Fibroblast of villous mesenchyme (primary cell): Measurements from ENCODE around the gene ITPRIP. TPM values are rescaled to one million over a fixed set of nuclear protein-coding genes. Genes with fewer than 3 reads are reported as not detected.

Source experiments
- DNase-seq: peaks from one replicate; pipeline ENCODE4 v3.0.0-alpha.2; 2010; ENCODE audit warnings: low read depth
- H3K4me3 ChIP-seq: 2 replicates; pipeline ENCODE4 v1.5.1; 2011; ENCODE audit warnings: low read depth, mild to moderate bottlenecking, low read length
- total RNA-seq: library from RNA; depleted of rRNA; stranded (reverse); fragments of >200 nt; gene quantifications from 2 replicates; pipeline ENCODE4 v1.2.3, GENCODE V29; 2012
- TF ChIP-seq, protein P1 (sequence below): IDR thresholded peaks from 2 replicates; pipeline ENCODE4 v1.5.1; 2012; ENCODE audit warnings: low read depth, mild to moderate bottlenecking, low read length; ENCODE audit not compliant: insufficient read depth

ITPRIP gene
- total RNA-seq, 1 donor = 9.9 TPM

DNA sequence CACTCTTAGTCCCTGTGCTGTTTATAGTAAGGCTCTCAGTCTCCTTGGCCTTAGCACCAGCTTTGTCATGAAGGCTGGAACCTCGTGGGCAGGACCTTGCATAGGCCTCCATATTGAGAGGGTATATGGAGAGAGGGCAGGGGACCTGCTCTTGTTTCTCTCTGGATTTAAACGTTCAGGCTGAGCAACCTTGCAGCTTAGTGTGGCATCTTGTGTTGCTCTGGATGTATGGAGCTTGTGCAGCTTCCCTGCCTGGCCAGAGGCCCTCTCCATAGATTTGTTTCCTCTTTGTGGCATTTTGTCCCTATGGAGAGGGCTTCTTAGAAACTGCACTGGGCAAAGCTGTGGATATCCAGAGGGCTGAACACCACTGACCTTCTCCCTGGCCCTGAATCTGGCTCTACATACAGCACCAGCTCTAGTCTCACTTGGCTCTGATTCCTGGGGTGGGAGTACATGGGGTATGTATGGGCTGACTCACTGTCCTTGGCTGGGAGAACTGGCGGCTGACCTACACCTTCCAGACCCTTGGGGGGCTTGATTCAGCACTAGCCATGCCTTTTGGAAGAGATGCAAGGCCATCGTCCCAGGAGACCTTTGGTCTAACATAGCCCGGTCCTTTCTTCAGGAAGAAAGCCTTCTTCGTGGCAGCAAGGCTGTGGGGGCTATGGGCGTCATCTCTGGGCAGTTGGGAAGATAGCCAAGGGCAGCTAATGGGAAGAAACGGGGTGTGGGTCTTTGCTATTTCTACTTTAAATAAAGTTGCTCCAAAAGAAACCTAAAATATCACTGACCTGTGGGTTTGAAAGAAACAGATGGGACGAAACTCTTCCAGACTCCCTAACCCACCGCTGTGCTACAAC lies 30.5 kb downstream of the ITPRIP start:
- TF ChIP-seq, protein P1, sequence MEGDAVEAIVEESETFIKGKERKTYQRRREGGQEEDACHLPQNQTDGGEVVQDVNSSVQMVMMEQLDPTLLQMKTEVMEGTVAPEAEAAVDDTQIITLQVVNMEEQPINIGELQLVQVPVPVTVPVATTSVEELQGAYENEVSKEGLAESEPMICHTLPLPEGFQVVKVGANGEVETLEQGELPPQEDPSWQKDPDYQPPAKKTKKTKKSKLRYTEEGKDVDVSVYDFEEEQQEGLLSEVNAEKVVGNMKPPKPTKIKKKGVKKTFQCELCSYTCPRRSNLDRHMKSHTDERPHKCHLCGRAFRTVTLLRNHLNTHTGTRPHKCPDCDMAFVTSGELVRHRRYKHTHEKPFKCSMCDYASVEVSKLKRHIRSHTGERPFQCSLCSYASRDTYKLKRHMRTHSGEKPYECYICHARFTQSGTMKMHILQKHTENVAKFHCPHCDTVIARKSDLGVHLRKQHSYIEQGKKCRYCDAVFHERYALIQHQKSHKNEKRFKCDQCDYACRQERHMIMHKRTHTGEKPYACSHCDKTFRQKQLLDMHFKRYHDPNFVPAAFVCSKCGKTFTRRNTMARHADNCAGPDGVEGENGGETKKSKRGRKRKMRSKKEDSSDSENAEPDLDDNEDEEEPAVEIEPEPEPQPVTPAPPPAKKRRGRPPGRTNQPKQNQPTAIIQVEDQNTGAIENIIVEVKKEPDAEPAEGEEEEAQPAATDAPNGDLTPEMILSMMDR = no peak
- DNase-seq = no peak
- no peak overlapping the region for H3K4me3 ChIP-seq

DNA sequence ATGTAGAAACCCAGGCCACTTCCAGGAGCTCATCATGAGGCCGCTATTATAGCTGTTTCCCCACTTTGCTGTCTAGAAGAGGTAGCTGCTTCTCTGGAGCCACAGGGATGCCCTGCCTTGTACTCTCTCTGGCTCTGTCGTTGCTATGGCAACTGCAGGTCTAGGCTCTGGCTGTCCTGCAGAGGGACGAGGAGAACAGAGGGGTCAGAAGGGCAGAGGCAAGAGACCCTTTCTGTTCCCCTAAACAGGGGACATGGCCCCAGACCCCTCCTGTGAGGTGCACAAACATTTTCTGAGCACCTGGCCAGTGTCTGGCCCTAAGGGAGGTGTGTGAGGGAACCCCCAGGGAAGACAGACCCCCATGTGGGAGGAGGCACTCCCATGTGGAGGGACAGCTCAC lies 31.4 kb downstream of the ITPRIP start:
- TF ChIP-seq, protein P1 = no peak

DNA sequence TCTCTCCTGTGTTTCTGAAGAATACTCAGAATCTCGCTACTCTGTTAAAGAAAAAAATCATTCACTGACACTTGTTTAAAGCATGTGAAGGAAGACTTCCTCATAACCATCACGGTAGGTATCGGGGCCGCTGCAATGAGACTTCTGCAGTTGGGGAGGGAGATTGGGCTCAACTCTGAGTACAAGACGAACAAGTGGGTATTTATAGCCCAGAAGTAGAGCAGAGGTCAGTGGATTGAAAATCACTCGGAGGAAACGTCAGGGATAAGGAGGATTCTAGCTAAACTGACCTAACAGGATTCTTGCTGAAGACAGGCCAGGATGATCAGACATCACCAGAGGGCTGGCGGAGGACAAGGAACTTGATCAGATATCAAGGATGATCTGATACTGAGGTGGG lies 33.3 kb downstream of the ITPRIP start:
- TF ChIP-seq, protein P1 = no peak
- H3K4me3 ChIP-seq = no peak overlapping the region
- no peak for DNase-seq

More for the DNA sequence above, 31.4 kb downstream of the ITPRIP start:
- DNase-seq = no peak
- no peak overlapping the region for H3K4me3 ChIP-seq

DNA sequence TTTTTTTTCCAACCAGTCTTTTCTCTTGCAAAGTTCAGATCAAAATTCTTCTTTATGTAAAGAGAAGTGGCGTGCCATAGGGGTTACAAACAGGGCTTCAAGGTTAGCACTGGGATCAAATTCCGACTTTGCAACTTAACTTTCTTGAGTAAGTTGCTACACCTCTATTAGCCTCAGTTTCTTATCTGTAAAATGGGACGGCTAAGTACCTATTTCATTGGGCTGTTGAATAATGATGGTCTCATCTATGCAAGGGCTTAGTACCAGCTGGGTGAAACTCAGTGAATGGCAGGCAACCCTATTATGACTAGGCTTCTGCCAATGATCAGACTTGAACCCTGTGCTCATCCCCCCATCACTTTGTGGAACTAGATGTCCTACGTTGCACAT lies 33.9 kb downstream of the ITPRIP start:
- TF ChIP-seq, protein P1 = no peak
- H3K4me3 ChIP-seq = no peak overlapping the region
- DNase-seq = no peak

DNA sequence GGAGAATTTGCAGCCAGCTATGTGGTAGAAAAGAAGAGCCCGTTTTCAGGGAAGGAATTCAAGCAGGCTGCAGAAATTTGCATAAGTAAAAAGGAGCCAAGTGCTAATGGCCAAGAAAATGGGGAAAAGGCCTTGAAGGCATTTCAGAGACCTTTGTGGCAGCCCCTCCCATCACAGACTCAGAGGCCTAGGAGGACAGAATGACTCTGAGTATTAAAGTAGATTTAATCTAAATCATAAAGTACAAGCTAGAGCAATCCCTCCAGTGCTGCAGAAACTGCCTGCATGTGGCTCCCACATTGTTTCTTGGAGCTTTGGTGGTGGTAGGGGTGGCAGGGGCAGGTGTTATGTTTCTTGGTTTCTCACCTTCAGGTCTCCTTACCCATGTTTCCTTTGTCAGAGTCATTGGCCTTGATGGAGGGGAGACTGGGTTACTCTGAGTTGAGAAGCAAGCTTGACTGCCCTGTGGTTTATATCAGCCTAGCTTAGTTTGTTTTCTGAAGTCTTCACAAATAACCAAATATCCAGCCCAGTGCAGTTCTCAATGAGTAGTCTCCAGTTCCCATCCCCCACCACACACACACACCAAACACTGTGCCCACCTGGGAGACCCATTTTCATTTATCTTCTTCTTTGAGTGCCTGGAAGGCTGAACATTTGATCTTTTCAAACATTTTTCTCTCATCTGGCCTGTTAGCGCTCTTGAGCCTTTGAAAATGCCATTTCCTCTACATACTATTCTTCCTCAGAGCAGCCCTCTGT lies 34.5 kb downstream of the ITPRIP start:
- H3K4me3 ChIP-seq = no peak overlapping the region
- TF ChIP-seq, protein P1 = no peak
- DNase-seq = no peak

DNA sequence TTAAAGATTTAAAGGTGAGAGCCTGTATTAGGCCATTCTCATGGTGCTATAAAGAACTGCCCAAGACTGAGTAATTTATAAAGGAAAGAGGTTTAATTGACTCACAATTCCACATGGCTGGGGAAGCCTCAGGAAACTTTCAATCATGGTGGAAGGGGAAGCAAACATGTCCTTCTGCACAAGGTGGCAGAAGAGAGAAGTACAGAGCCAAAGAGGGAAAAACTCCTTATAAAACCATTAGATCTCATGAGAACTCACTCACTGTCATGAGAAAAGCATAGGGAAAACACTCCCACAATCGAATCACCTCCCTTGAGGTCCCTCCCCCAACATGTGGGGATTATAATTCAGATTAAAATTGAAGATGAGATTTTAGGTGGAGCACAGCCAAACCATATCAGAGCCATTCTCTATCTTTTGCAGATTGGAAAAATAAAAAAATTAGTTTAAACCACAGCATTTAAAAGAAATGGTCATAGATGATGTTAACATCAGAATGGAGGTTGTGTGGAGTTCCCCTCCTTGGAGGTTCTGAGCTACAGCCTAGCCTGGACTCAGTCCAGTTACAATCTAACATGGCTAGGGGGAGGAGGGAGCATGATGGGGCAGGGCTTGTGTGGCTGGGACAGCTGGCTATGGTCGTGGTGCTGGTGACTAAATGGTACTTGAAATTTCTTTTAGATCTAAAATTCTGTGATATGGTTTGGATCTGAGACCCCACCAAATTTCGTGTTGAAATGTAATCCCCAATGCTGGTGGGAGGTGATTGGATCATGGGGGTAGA lies 36.2 kb downstream of the ITPRIP start:
- no peak for DNase-seq
- TF ChIP-seq, protein P1 = no peak
- no peak overlapping the region for H3K4me3 ChIP-seq
